ENCODE measurements around the gene SYNDIG1. TPM values are rescaled to one million over a fixed set of nuclear protein-coding genes. Genes with fewer than 3 reads are reported as not detected.

SYNDIG1 gene
- total RNA-seq, 4 donors from 2014 or later = 5.1 to 15.9 (median 14.3) TPM

DNA sequence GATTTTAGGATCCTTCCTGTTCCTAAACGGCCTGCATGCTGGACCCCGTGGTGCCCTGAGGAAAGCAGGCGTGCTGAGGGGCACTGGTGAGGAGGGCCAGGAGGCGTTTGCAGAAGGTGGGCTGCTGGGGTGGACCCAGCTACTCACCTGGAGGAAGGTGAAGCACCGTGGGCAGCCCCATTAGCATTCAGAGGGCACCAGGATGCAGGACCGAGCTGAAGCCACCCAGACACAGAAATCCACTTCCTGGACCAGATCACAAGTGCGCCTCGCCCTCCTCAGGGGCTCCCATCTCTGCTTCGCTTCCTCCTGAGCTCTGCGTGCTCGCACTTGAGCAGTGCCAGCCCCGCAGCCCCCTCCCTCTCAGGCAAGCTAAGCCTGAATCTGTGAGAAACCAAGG, 187.0 kb downstream of the SYNDIG1 start:
- Histone ChIP-seq H3K4me3 (no peak overlapping the region), H3K36me3 (no peaks in the 10 kb centered on the region), H3K27ac (no peak overlapping the region), H3K4me1 (no peaks in the 10 kb centered on the region), H3K27me3 (no peaks in the 10 kb centered on the region), H3K9me3 (peaks cover 0 to 5% (median 0%) of the 10 kb centered on the region in 4 donors)
- WGBS, 2 donors = 88% methylated on average over 12 of the region's 12 CpGs
- no peak for DNase-seq (ENCODE audit: low spot score in 2 of 2)
- TF ChIP-seq POLR2A (IDR thresholded peaks at IDR 0.05) = no peak
- TF ChIP-seq, protein P1, sequence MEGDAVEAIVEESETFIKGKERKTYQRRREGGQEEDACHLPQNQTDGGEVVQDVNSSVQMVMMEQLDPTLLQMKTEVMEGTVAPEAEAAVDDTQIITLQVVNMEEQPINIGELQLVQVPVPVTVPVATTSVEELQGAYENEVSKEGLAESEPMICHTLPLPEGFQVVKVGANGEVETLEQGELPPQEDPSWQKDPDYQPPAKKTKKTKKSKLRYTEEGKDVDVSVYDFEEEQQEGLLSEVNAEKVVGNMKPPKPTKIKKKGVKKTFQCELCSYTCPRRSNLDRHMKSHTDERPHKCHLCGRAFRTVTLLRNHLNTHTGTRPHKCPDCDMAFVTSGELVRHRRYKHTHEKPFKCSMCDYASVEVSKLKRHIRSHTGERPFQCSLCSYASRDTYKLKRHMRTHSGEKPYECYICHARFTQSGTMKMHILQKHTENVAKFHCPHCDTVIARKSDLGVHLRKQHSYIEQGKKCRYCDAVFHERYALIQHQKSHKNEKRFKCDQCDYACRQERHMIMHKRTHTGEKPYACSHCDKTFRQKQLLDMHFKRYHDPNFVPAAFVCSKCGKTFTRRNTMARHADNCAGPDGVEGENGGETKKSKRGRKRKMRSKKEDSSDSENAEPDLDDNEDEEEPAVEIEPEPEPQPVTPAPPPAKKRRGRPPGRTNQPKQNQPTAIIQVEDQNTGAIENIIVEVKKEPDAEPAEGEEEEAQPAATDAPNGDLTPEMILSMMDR (IDR thresholded peaks at IDR 0.05) = no peak
- TF ChIP-seq EP300 (IDR thresholded peaks at IDR 0.05) = no peak

DNA sequence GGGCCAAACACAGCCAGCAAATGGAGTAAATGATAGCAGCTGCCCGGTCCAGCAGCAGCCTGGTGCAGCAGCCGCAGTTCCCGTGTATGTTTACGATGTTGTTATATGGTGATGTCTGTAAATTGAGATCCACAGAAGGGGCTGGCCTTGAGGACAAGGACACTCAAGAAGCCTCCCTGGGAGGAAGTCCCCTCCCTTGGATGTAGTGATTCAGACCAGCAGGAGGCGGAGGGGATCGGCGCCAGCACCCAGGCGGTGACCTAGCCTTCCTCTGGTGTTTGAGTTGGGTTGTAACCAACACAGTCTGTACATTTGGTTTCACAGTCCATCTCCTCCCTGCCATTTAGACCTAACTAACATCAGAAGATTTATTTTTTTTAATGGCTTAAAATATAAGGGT, 187.8 kb downstream of the SYNDIG1 start:
- H3K27ac ChIP-seq = no peak overlapping the region
- H3K4me1 ChIP-seq = no peaks in the 10 kb centered on the region
- TF ChIP-seq EP300 (IDR thresholded peaks at IDR 0.05) = no peak
- TF ChIP-seq, protein P1 (IDR thresholded peaks at IDR 0.05) = no peak
- TF ChIP-seq POLR2A (IDR thresholded peaks at IDR 0.05) = no peak
- DNase-seq (ENCODE audit: low spot score in 2 of 2) = no peak
- no peaks in the 10 kb centered on the region for H3K36me3 ChIP-seq
- peaks cover 0 to 5% (median 0%) of the 10 kb centered on the region in 4 donors for H3K9me3 ChIP-seq
- H3K4me3 ChIP-seq = no peak overlapping the region
- H3K27me3 ChIP-seq = no peaks in the 10 kb centered on the region
- 67 to 68% methylated on average over 8 of the region's 8 CpGs for WGBS, 2 donors

DNA sequence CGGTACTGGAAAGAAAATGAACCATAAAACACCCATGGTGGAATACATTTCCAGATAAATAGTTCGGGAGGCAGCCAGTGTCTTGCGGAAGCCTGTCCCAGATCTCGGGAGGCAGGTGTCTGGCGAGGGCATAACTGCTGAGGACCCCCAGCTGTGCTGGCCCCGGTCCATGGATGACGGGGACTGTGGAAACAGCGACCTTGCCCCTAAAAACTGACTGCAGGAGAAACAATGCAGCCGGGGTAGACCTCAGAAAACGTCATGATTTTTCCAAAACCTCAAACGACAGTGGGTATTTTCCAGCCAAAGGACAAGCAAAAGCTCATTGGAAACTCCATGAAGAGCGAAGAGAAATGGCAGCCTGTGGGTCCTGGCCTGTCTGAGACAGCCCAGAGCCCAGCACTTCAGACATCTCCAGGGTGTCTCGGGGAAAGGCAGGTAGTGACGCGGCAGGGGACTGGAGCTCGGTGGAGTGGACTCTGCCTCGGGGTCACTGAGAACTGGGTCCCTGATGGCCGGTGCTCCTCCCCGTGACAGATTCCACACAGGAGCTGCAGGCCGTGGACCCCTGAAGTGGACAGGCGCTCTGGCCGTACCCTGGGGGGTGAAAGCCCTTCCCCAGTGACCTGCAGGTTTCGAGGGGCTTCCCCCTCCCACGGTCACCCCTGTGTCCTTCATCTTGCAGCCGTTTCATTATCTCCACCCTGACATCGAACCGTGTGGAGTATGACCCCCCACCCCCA, 188.6 kb downstream of the SYNDIG1 start:
- no peak for DNase-seq (ENCODE audit: low spot score in 2 of 2)
- TF ChIP-seq POLR2A (IDR thresholded peaks at IDR 0.05) (no peak), EP300 (IDR thresholded peaks at IDR 0.05) (no peak)
- TF ChIP-seq, protein P1 (IDR thresholded peaks at IDR 0.05) = no peak
- 78 to 83% methylated on average over 23 to 27 of the region's 27 CpGs for WGBS, 2 donors

DNA sequence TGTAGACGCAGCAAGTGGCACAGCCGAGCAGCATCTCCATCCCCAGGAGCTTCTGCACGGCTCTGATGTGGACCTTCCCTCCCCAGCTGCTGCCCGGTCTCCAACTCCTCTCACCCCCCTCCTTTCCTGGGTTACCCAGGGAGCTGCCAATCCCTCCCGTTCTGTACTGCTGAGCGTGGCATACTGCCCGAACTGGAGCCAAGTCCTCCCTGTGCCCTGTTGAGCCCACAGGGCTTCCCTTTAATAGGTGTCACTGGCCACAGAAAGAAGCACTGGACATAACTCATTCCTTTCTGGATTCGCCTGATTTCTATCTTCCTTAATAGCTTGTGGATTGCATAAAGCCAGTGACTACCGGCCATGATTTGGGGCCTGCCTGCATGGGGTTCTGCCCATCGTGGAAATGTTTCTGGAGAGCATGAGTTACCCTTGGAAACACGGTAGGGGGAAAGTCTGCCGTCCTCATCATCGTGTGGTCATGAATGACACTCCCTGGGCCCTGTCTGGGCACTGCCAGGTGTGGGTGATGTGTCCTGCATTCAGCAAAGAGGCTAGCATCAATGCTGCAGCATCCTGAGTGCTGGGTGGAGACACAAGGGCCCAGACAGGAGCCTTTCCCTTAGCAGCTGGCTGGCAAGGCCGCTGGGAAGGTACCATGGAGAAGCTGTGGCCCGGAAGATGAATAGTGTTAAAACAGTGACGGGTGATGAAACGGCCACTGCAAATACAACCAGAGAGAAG, 189.7 kb downstream of the SYNDIG1 start:
- no peak for DNase-seq (ENCODE audit: low spot score in 2 of 2)
- no peaks in the 10 kb centered on the region for H3K27me3 ChIP-seq
- no peak for TF ChIP-seq EP300 (IDR thresholded peaks at IDR 0.05)
- no peak for TF ChIP-seq POLR2A (IDR thresholded peaks at IDR 0.05)
- TF ChIP-seq, protein P1 (IDR thresholded peaks at IDR 0.05) = no peak

More for the DNA sequence above, 188.6 kb downstream of the SYNDIG1 start:
- Histone ChIP-seq H3K4me1 (no peaks in the 10 kb centered on the region), H3K27ac (no peak overlapping the region), H3K9me3 (peaks cover 0 to 5% (median 0%) of the 10 kb centered on the region in 4 donors), H3K4me3 (no peak overlapping the region), H3K36me3 (no peaks in the 10 kb centered on the region), H3K27me3 (no peaks in the 10 kb centered on the region)

DNA sequence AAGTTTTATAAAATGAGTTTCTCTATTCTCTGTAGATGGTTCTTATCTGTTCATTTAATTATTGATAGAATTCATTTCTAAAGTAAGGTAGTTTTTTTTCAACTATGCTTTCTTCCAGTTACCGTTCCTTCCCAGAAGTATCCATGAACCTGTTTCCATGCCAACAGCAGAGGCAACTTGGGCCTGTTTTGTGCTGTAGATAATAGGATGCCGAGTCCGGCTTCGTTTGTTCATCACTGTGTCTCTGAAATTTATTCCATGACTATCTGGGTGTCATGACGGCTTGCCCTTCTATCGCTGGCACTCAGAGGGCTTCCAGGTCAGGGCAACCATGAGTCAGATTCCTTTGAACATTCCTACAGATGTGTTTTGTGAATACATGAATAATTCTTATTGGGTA, 190.4 kb downstream of the SYNDIG1 start:
- Histone ChIP-seq H3K9me3 (peaks cover 0 to 5% (median 0%) of the 10 kb centered on the region in 4 donors), H3K4me1 (no peaks in the 10 kb centered on the region), H3K4me3 (no peak overlapping the region), H3K27ac (no peak overlapping the region), H3K27me3 (no peaks in the 10 kb centered on the region), H3K36me3 (no peaks in the 10 kb centered on the region)
- no peak for DNase-seq (ENCODE audit: low spot score in 2 of 2)
- no peak for TF ChIP-seq POLR2A (IDR thresholded peaks at IDR 0.05)
- no peak for TF ChIP-seq EP300 (IDR thresholded peaks at IDR 0.05)
- TF ChIP-seq, protein P1 (IDR thresholded peaks at IDR 0.05) = no peak
- 74 to 82% methylated on average over 6 of the region's 6 CpGs for WGBS, 2 donors

More for the DNA sequence above, 189.7 kb downstream of the SYNDIG1 start:
- H3K9me3 ChIP-seq = peaks cover 0 to 5% (median 0%) of the 10 kb centered on the region in 4 donors
- no peaks in the 10 kb centered on the region for H3K4me1 ChIP-seq
- WGBS, 2 donors = 81% methylated on average over 17 of the region's 17 CpGs
- no peaks in the 10 kb centered on the region for H3K36me3 ChIP-seq
- H3K27ac ChIP-seq = no peak overlapping the region
- H3K4me3 ChIP-seq = no peak overlapping the region

Measured in tibial nerve (tissue), 4 donors.